Activated CD4-positive, CD25-positive, alpha-beta regulatory T cell treated with anti-CD3 and anti-CD28 coated beads, Interleukin-2, amount 50 U/mL, for 16 hours (primary cell): Measurements from ENCODE around the gene SERTM1.

ENCODE experiments used
- DNase-seq: peaks from one replicate; pipeline ENCODE4 v3.0.0-alpha.2; 2020; ENCODE audit warnings: low read depth, low spot score

SERTM1 gene

GRCh38 chr13:36710396-36710795 lies 36.6 kb downstream of the SERTM1 start:
- DNase-seq, result no peak

GRCh38 chr13:36712290-36712689 lies 38.5 kb downstream of the SERTM1 start:
- no peak for DNase-seq

GRCh38 chr13:36712770-36713169 lies 39.0 kb downstream of the SERTM1 start:
- DNase-seq, result no peak

GRCh38 chr13:36713887-36714286 lies 40.1 kb downstream of the SERTM1 start:
- no peak for DNase-seq

GRCh38 chr13:36715841-36716240 lies 42.0 kb downstream of the SERTM1 start:
- no peak for DNase-seq

- no peak for DNase-seq
Observed at GRCh38 chr13:36717017-36717416, 43.2 kb downstream of the SERTM1 start.

GRCh38 chr13:36717966-36718545 lies 44.2 kb downstream of the SERTM1 start:
- no peak for DNase-seq

GRCh38 chr13:36718686-36719085 lies 44.9 kb downstream of the SERTM1 start:
- DNase-seq, result no peak

- no peak for DNase-seq
Observed at GRCh38 chr13:36724141-36724540, 50.3 kb downstream of the SERTM1 start.

GRCh38 chr13:36725936-36726335 lies 52.1 kb downstream of the SERTM1 start:
- DNase-seq, result no peak

GRCh38 chr13:36728006-36728405 lies 54.2 kb downstream of the SERTM1 start:
- no peak for DNase-seq

GRCh38 chr13:36736119-36736726 lies 62.4 kb downstream of the SERTM1 start:
- no peak for DNase-seq

- DNase-seq, result no peak
Observed at GRCh38 chr13:36737524-36738083, 63.8 kb downstream of the SERTM1 start.

GRCh38 chr13:36745436-36745835 lies 71.6 kb downstream of the SERTM1 start:
- no peak for DNase-seq

- DNase-seq, result no peak
Observed at GRCh38 chr13:36746051-36746450, 72.2 kb downstream of the SERTM1 start.
